Coronary artery (tissue), 2 donors: ENCODE results near the gene VANGL2.

Experiments used
- DNase-seq: peaks from one replicate; pipeline ENCODE4 v3.0.0-alpha.2; 2017; ENCODE audit warnings: low spot score
- H3K27ac ChIP-seq, 2 donors: fragments of 200-600 bp; sonication (generic); one replicate each; pipeline ENCODE4 v1.5.1; 2016 to 2019
- H3K4me3 ChIP-seq: fragments of 200-600 bp; sonication (generic); 2 replicates; pipeline ENCODE4 v1.5.1; 2016; ENCODE audit warnings: mild to moderate bottlenecking, moderate library complexity
- TF ChIP-seq, protein P1 (sequence below): fragments of 200-600 bp; sonication (generic); IDR thresholded peaks from one replicate; pipeline ENCODE4 v1.5.1; 2019; ENCODE audit warnings: antibody characterized with exemption

The VANGL2 gene

GRCh38 chr1:160400646-160401486 lies 502 bp downstream of the VANGL2 start:
- H3K27ac ChIP-seq, result no peak overlapping the region
- TF ChIP-seq, protein P1, sequence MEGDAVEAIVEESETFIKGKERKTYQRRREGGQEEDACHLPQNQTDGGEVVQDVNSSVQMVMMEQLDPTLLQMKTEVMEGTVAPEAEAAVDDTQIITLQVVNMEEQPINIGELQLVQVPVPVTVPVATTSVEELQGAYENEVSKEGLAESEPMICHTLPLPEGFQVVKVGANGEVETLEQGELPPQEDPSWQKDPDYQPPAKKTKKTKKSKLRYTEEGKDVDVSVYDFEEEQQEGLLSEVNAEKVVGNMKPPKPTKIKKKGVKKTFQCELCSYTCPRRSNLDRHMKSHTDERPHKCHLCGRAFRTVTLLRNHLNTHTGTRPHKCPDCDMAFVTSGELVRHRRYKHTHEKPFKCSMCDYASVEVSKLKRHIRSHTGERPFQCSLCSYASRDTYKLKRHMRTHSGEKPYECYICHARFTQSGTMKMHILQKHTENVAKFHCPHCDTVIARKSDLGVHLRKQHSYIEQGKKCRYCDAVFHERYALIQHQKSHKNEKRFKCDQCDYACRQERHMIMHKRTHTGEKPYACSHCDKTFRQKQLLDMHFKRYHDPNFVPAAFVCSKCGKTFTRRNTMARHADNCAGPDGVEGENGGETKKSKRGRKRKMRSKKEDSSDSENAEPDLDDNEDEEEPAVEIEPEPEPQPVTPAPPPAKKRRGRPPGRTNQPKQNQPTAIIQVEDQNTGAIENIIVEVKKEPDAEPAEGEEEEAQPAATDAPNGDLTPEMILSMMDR, result no peak
- H3K4me3 ChIP-seq, result peak overlapping the region; percentile 75
- DNase-seq, result no peak

DNA sequence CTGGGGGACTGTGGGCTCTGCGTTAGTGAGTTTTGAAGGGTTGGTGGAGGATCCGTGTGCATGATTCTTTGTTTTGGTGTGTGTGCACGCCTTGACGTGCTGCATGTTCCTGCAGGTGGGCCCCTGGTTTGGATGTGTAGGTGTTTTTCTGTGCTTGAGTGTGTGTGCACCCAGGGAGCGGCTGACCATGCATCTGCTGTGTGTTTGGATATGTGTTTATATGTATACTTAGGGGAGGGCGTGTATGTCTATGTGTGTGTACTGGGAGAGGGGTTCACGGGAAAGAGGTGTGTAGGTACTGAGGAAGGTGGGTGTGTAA lies 1.1 kb downstream of the VANGL2 start:
- Histone ChIP-seq H3K4me3 (peak overlapping the region; percentile 75), H3K27ac (no peak overlapping the region)
- TF ChIP-seq, protein P1, result no peak
- DNase-seq, result no peak

- no peak for DNase-seq
- no peak overlapping the region for H3K4me3 ChIP-seq
- TF ChIP-seq, protein P1, result no peak
- H3K27ac ChIP-seq, result no peak overlapping the region
Measured at GRCh38 chr1:160402001-160402795, 1.8 kb downstream of the VANGL2 start.

DNA sequence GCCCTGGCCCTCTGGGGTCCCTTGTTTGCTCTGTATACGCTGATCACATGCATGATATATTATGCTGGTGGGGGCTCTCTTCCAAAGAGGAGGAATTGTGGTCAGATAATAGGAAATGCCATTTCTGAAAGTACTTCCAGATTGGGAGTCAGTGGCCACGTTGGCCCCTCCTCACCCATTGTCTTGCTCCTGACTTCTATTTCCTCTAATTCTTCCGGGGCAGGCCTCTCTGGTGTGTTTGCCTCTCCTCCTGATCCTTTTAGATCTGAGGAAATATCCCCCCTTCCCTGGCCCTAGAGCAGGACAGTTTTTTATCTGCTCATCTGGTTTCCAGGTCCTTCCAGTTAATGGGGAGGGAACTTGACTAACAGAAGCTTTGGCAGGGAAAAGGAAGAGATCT lies 2.9 kb downstream of the VANGL2 start:
- no peak for DNase-seq
- TF ChIP-seq, protein P1, result no peak
- no peak overlapping the region for H3K27ac ChIP-seq
- H3K4me3 ChIP-seq, result no peak overlapping the region

- TF ChIP-seq, protein P1, result no peak
- no peak overlapping the region for H3K4me3 ChIP-seq
- DNase-seq, result no peak
- H3K27ac ChIP-seq, result no peak overlapping the region
Measured at GRCh38 chr1:160404094-160404493, 3.7 kb downstream of the VANGL2 start.

DNA sequence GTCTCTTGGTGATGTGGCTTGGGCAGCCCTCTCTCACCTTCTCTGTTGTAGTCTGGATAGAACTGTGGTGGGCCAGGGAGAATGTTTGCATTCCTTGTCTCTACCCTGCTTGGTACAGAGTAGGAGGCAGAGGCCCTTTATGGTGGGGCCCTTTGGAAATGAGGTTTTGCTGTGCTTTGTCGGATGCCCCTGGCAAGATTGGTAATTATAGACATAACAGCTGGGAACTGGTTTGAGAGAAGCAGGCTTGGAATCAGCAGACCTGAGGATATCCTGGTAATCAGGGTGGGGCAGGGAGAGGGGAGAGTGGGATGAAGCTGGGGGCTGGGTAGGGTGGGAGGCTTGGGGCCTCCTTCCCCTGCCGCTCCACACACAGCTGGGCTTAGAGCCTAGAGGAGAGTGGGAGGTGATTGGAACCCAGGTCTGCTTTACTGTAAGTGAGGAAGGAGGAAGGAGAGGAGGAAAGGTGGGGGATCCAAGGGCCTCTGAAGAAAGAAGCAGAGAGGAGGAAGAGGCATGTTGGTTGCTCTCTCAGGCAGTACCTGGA lies 5.0 kb downstream of the VANGL2 start:
- no peak overlapping the region for H3K4me3 ChIP-seq
- DNase-seq, result no peak
- no peak overlapping the region for H3K27ac ChIP-seq
- TF ChIP-seq, protein P1, result no peak
